HepG2 (cell line): ENCODE data around the gene LST1. TPM values are rescaled to one million over a fixed set of nuclear protein-coding genes. Genes with fewer than 3 reads are reported as not detected.

ENCODE experiments used
- AKAP8 ChIP-seq: sonication (generic); formaldehyde crosslinking; IDR thresholded peaks from 2 replicates; pipeline ENCODE4 v1.5.1; 2020; ENCODE audit warnings: mild to moderate bottlenecking, missing genetic modification reagents
- CC2D1A ChIP-seq: sonication (generic); formaldehyde crosslinking; IDR thresholded peaks from 2 replicates; pipeline ENCODE4 v1.8.1; 2023; ENCODE audit warnings: mild to moderate bottlenecking, missing genetic modification reagents
- CREB1 ChIP-seq, 2 experiments: fragments of 450-650 bp in 1 of 2; IDR thresholded peaks; 2 replicates each; pipeline ENCODE4 v1.6.1; 2016 to 2017; ENCODE audit warnings: control low read depth in 1 of 2, mild to moderate bottlenecking in 1 of 2, missing compliant biosample characterization in 1 of 2, missing genetic modification characterization in 1 of 2
- DNMT1 ChIP-seq: sonication (generic); formaldehyde crosslinking; IDR thresholded peaks from 2 replicates; pipeline ENCODE4 v1.5.1; 2020; ENCODE audit warnings: mild to moderate bottlenecking, missing genetic modification reagents
- EEA1 ChIP-seq: sonication (generic); formaldehyde crosslinking; IDR thresholded peaks from 2 replicates; pipeline ENCODE4 v1.5.1; 2020; ENCODE audit warnings: mild to moderate bottlenecking, missing genetic modification reagents, borderline replicate concordance
- FOXO4 ChIP-seq: sonication (generic); formaldehyde crosslinking; conservative IDR thresholded peaks from 2 replicates; pipeline ENCODE4 v1.8.1; 2023; ENCODE audit warnings: missing genetic modification reagents
- NCOA1 ChIP-seq: sonication (generic); formaldehyde crosslinking; IDR thresholded peaks from 2 replicates; pipeline ENCODE4 v1.9.0; 2021; ENCODE audit warnings: missing genetic modification reagents
- NFKBIZ ChIP-seq: IDR thresholded peaks from 2 replicates; pipeline ENCODE4 v1.6.1; 2018; ENCODE audit warnings: missing genetic modification reagents, missing compliant biosample characterization
- SMAD3 ChIP-seq: sonication (generic); formaldehyde crosslinking; IDR thresholded peaks from 2 replicates; pipeline ENCODE4 v1.4.0; 2020; ENCODE audit warnings: missing genetic modification reagents
- SOX13 ChIP-seq, 3 experiments: fragments of 450-650 bp in 1 of 3; sonication (generic) in 1 of 3; formaldehyde crosslinking in 1 of 3; IDR thresholded peaks in 2 of 3; conservative IDR thresholded peaks in 1 of 3; 2 replicates each; pipeline versions ENCODE4 v1.5.0 to v1.6.1; 2016 to 2020; ENCODE audit warnings: antibody characterized with exemption in 1 of 3, mild to moderate bottlenecking in 1 of 3, missing compliant biosample characterization in 1 of 3, missing genetic modification reagents in 1 of 3, moderate library complexity in 1 of 3
- ZBTB14 ChIP-seq: sonication (generic); formaldehyde crosslinking; IDR thresholded peaks from 2 replicates; pipeline ENCODE4 v1.4.0; 2020; ENCODE audit warnings: missing genetic modification reagents
- ZBTB42 ChIP-seq: sonication (generic); formaldehyde crosslinking; IDR thresholded peaks from 2 replicates; pipeline ENCODE4 v1.5.0; 2020; ENCODE audit warnings: mild to moderate bottlenecking, missing genetic modification reagents
- ZBTB49 ChIP-seq: sonication (generic); formaldehyde crosslinking; IDR thresholded peaks from 2 replicates; pipeline ENCODE4 v1.4.0; 2020; ENCODE audit warnings: missing genetic modification reagents, borderline replicate concordance
- ZFP37 ChIP-seq: sonication (generic); formaldehyde crosslinking; IDR thresholded peaks from 2 replicates; pipeline ENCODE4 v1.4.0; 2020; ENCODE audit warnings: missing genetic modification reagents, borderline replicate concordance
- ZHX2 ChIP-seq, 2 experiments: sonication (generic) in 1 of 2; formaldehyde crosslinking in 1 of 2; IDR thresholded peaks; 2 replicates each; pipeline versions ENCODE4 v1.6.1 to v1.9.0; 2014 to 2022; ENCODE audit warnings: antibody characterized with exemption in 1 of 2, borderline replicate concordance in 1 of 2, inconsistent platforms in 1 of 2, low read depth in 1 of 2, missing genetic modification reagents in 1 of 2
- polyA plus RNA-seq, 8 experiments: library from polyadenylated mRNA; depleted of rRNA in 3 of 8; stranded (reverse) in 7 of 8; unstranded in 1 of 8; fragments of >200 nt; fragmentation: Illumina TruSeq in 4 of 8; extraction: Trizol in 4 of 8; gene quantifications; 2 replicates each; pipeline versions ENCODE4 v1.2.1 to v1.2.3, GENCODE V29; 2011 to 2016; ENCODE audit warnings: low read depth in 4 of 8, missing spikeins in 1 of 8, mixed read lengths in 1 of 8; ENCODE audit not compliant: insufficient read depth in 1 of 8
- total RNA-seq, 5 experiments: library from RNA; depleted of rRNA; stranded (reverse); fragments of >200 nt; fragmentation: Illumina TruSeq; extraction: Trizol; gene quantifications; 2 replicates each; pipeline ENCODE4 v1.2.3, GENCODE V29; 2016; ENCODE audit warnings: low read depth in 1 of 5

LST1 gene
- total and polyA plus RNA-seq, 2 of the 13 experiments (the other 11 are each of a cell fraction or from before 2014, with no cell fraction given), result not detected

GRCh38 chr6:31546958-31547726, 38.9 kb upstream of the LST1 start, which contains the start of gene NFKBIL1 (continued):
- no peak for TF ChIP-seq FOXO4
- 0 out of 2 replicates have a peak, but pooled peaks have one; percentile 83 for TF ChIP-seq CC2D1A (CRISPR knock-in tag)
- no peak; the same call in 1 of the 2 replicates for TF ChIP-seq SOX13 (IDR thresholded peaks at IDR 0.05)
- peak in 1 of 2 experiments; percentile 35; a peak in 1 of 4 replicates for TF ChIP-seq SOX13 (CRISPR knock-in tag; conservative IDR thresholded peaks at IDR 0.05 in 1 of 2, IDR thresholded peaks at IDR 0.05 in 1 of 2)
- no peak for TF ChIP-seq AKAP8 (CRISPR knock-in tag)
- no peak for TF ChIP-seq NCOA1
- TF ChIP-seq ZBTB14 (CRISPR knock-in tag), result no peak
- no peak for TF ChIP-seq EEA1
- no peak for TF ChIP-seq ZFP37 (CRISPR knock-in tag)
- TF ChIP-seq ZHX2 (IDR thresholded peaks at IDR 0.05; ENCODE audit: low read depth), result peak; percentile 93
- TF ChIP-seq ZHX2 (CRISPR knock-in tag; IDR thresholded peaks at IDR 0.05; ENCODE audit: borderline replicate concordance), result no peak
- peak; percentile 54; the same call in 1 of the 2 replicates for TF ChIP-seq NFKBIZ (CRISPR knock-in tag)
- TF ChIP-seq DNMT1 (CRISPR knock-in tag), result no peak
- TF ChIP-seq SMAD3 (CRISPR knock-in tag), result peak; percentile 59; the same call in 1 of the 2 replicates
- no peak for TF ChIP-seq ZBTB42 (CRISPR knock-in tag)
- peak; percentile 79 for TF ChIP-seq CREB1 (IDR thresholded peaks at IDR 0.05)
- TF ChIP-seq CREB1 (CRISPR knock-in tag; IDR thresholded peaks at IDR 0.05), result peak; percentile 97
- TF ChIP-seq ZBTB49 (CRISPR knock-in tag), result no peak
